GM18505 (cell line): Measurements from ENCODE around the gene COBL.

Source experiments
- ATAC-seq: cut with Tn5 transposase; IDR thresholded peaks from one replicate; pipeline ENCODE4 v1.9.1; 2021; ENCODE audit not compliant: unreplicated experiment
- POLR2A ChIP-seq: IDR thresholded peaks from 4 replicates; pipeline ENCODE4 v1.6.1; 2011; ENCODE audit warnings: borderline replicate concordance; ENCODE audit not compliant: insufficient read depth, insufficient read length; ENCODE audit errors: extremely low read depth

COBL gene

GRCh38 chr7:51161937-51162336 is 154.7 kb downstream of the COBL start:
- no peak for TF ChIP-seq POLR2A
- no peak for ATAC-seq

GRCh38 chr7:51160990-51161615 is 155.5 kb downstream of the COBL start:
- ATAC-seq: no peak
- no peak for TF ChIP-seq POLR2A

GRCh38 chr7:51160411-51160810 is 156.2 kb downstream of the COBL start:
- no peak for TF ChIP-seq POLR2A
- ATAC-seq: no peak

GRCh38 chr7:51158742-51159445 is 157.7 kb downstream of the COBL start:
- TF ChIP-seq POLR2A: no peak
- no peak for ATAC-seq

GRCh38 chr7:51158211-51158610 is 158.4 kb downstream of the COBL start:
- ATAC-seq: no peak
- no peak for TF ChIP-seq POLR2A

GRCh38 chr7:51154201-51154600 is 162.4 kb downstream of the COBL start:
- ATAC-seq: no peak
- TF ChIP-seq POLR2A: no peak

- ATAC-seq: no peak
- no peak for TF ChIP-seq POLR2A
Measured at GRCh38 chr7:51152706-51153200, 163.9 kb downstream of the COBL start.

GRCh38 chr7:51151455-51151854 is 165.2 kb downstream of the COBL start:
- no peak for ATAC-seq
- no peak for TF ChIP-seq POLR2A

GRCh38 chr7:51150193-51150592 is 166.4 kb downstream of the COBL start:
- TF ChIP-seq POLR2A: no peak
- ATAC-seq: no peak

GRCh38 chr7:51148216-51148615 is 168.4 kb downstream of the COBL start:
- ATAC-seq: no peak

GRCh38 chr7:51146816-51147586 is 169.6 kb downstream of the COBL start:
- no peak for ATAC-seq
- TF ChIP-seq POLR2A: no peak

More at GRCh38 chr7:51148216-51148615, 168.4 kb downstream of the COBL start:
- no peak for TF ChIP-seq POLR2A

GRCh38 chr7:51144178-51144577 is 172.4 kb downstream of the COBL start:
- TF ChIP-seq POLR2A: no peak
- no peak for ATAC-seq

- TF ChIP-seq POLR2A: no peak
- no peak for ATAC-seq
Measured at GRCh38 chr7:51142741-51143385, 173.7 kb downstream of the COBL start.
